Caco-2 (cell line): ENCODE measurements around the gene EPC2. TPM values are rescaled to one million over a fixed set of nuclear protein-coding genes. Genes with fewer than 3 reads are reported as not detected.
"Not testable (repeated sequence)": the region's sequence is repeated elsewhere in the genome, so short reads cannot be mapped to it uniquely, and the experiment has no call there.

ENCODE experiments used
- BruUV-seq: library from RNA; stranded (reverse); fragments of 400-500 nt; replicated peaks from 2 replicates; lab custom pipeline; 2021; lab: Mats Ljungman, UMichigan
- CTCF ChIA-PET: fragments of 300-600 bp; sonication (Branson Sonifier 250); formaldehyde crosslinking; loops from one replicate; lab custom pipeline; 2022; ENCODE audit warnings: antibody characterized with exemption; lab: Charles Lee
- POLR2A ChIA-PET: fragments of 300-600 bp; sonication (Branson Sonifier 250); formaldehyde crosslinking; loops from one replicate; lab custom pipeline; 2022; ENCODE audit warnings: antibody characterized with exemption; lab: Charles Lee
- DNase-seq, 2 experiments: peaks; one replicate each; pipeline versions ENCODE4 v3.0.0 to v3.0.0-alpha.2; 2020 to 2022
- H3K27me3 ChIP-seq: replicated peaks from 2 replicates; pipeline ENCODE4 v1.6.0; 2011; ENCODE audit warnings: low read length; ENCODE audit not compliant: control insufficient read depth, insufficient read depth
- H3K36me3 ChIP-seq: 2 replicates; pipeline ENCODE4 v1.5.1; 2011; ENCODE audit warnings: low read length; ENCODE audit not compliant: control insufficient read depth, insufficient read depth
- H3K4me1 ChIP-seq: fragments of 250-450 bp; sonication (Bioruptor Pico); 2 replicates; pipeline ENCODE4 v1.5.1; 2020; ENCODE audit warnings: mild to moderate bottlenecking
- H3K4me3 ChIP-seq: 2 replicates; pipeline ENCODE4 v1.5.1; 2011; ENCODE audit warnings: low read depth, mild to moderate bottlenecking, control low read depth, low read length
- H3K9me3 ChIP-seq: fragments of 250-450 bp; sonication (Bioruptor Pico); 2 replicates; pipeline ENCODE4 v1.5.1; 2020; ENCODE audit warnings: mild to moderate bottlenecking, moderate library complexity
- H3K27ac Mint-ChIP-seq: one replicate; pipeline ENCODE4 v1.8.0; 2022; ENCODE audit warnings: mixed read lengths; ENCODE audit not compliant: unreplicated experiment
- H3K27me3 Mint-ChIP-seq: one replicate; pipeline ENCODE4 v1.8.0; 2022; ENCODE audit warnings: mixed read lengths; ENCODE audit not compliant: insufficient read depth, unreplicated experiment
- H3K36me3 Mint-ChIP-seq: one replicate; pipeline ENCODE4 v1.8.0; 2022; ENCODE audit warnings: mild to moderate bottlenecking, mixed read lengths; ENCODE audit not compliant: insufficient read depth, unreplicated experiment
- H3K4me1 Mint-ChIP-seq: one replicate; pipeline ENCODE4 v1.8.0; 2022; ENCODE audit warnings: low read depth, mixed read lengths; ENCODE audit not compliant: unreplicated experiment
- H3K4me3 Mint-ChIP-seq: one replicate; pipeline ENCODE4 v1.8.0; 2022; ENCODE audit warnings: mild to moderate bottlenecking, moderate library complexity, mixed read lengths; ENCODE audit not compliant: unreplicated experiment
- H3K9me3 Mint-ChIP-seq: one replicate; pipeline ENCODE4 v1.8.0; 2022; ENCODE audit warnings: mixed read lengths; ENCODE audit not compliant: unreplicated experiment
- intact Hi-C: fragments of 100-400 bp; cut with micrococcal nuclease; formaldehyde crosslinking; loops from one replicate; pipeline ENCODE4 v1.10.0; 2022; ENCODE audit not compliant: unreplicated experiment
- total RNA-seq: library from RNA; stranded (reverse); gene quantifications from 2 replicates; pipeline ENCODE4 v1.2.3, GENCODE V29; 2022
- TF ChIP-seq, protein P1 (sequence below), 2 experiments: fragments of 200-600 bp in 1 of 2; IDR thresholded peaks; 1 replicate in 1 of 2; 2 replicates in 1 of 2; pipeline versions ENCODE4 v1.5.1 to v1.8.0; 2011 to 2022; ENCODE audit warnings: antibody characterized with exemption in 1 of 2, control low read depth in 1 of 2, inconsistent platforms in 1 of 2, low read depth in 1 of 2, low read length in 1 of 2, mild to moderate bottlenecking in 1 of 2, moderate library complexity in 1 of 2; ENCODE audit not compliant: insufficient read depth in 1 of 2, severe bottlenecking in 1 of 2, unreplicated experiment in 1 of 2

The EPC2 gene
- total RNA-seq, 1 experiment from 2014 or later = 32.0 TPM

DNA sequence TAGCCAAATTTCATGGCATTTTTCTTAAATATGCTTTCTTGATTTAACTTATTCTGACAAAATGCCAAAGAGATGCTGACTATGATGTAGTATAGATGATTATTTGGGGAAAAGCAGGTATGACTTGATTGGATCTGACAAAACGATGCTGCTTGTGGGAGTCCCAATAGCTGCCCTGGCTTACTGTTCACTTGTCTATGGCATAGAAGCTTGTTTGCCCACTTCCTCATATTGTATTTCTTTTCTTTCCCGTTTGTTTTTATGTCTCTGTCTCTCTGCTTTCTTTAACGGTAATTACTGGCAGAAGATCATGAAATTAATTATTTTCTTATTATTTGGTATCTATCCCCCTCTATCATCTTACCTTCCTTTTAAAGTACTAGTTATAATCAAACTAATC, 43.0 kb downstream of the EPC2 start:
- ChIA-PET CTCF (no interaction called here), POLR2A (no interaction called here)
- intact Hi-C loops = no loop called here
- no peak for DNase-seq
- no TSS peak for BruUV-seq
- H3K27me3 Mint-ChIP-seq = no peaks in the 10 kb centered on the region
- no peaks in the 10 kb centered on the region for H3K9me3 Mint-ChIP-seq
- H3K27ac Mint-ChIP-seq = no peak overlapping the region
- no peaks in the 10 kb centered on the region for H3K36me3 ChIP-seq
- H3K4me1 Mint-ChIP-seq = no peaks in the 10 kb centered on the region
- no peak overlapping the region for H3K4me3 ChIP-seq
- TF ChIP-seq, protein P1, sequence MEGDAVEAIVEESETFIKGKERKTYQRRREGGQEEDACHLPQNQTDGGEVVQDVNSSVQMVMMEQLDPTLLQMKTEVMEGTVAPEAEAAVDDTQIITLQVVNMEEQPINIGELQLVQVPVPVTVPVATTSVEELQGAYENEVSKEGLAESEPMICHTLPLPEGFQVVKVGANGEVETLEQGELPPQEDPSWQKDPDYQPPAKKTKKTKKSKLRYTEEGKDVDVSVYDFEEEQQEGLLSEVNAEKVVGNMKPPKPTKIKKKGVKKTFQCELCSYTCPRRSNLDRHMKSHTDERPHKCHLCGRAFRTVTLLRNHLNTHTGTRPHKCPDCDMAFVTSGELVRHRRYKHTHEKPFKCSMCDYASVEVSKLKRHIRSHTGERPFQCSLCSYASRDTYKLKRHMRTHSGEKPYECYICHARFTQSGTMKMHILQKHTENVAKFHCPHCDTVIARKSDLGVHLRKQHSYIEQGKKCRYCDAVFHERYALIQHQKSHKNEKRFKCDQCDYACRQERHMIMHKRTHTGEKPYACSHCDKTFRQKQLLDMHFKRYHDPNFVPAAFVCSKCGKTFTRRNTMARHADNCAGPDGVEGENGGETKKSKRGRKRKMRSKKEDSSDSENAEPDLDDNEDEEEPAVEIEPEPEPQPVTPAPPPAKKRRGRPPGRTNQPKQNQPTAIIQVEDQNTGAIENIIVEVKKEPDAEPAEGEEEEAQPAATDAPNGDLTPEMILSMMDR (IDR thresholded peaks at IDR 0.05; ENCODE audit: insufficient read depth in 1 of 2, low read depth in 1 of 2, low read length in 1 of 2, severe bottlenecking in 1 of 2, unreplicated experiment in 1 of 2) = no peak
- H3K4me3 Mint-ChIP-seq = no peak overlapping the region
- H3K36me3 Mint-ChIP-seq = peaks cover 5% of the 10 kb centered on the region
- no peaks in the 10 kb centered on the region for H3K4me1 ChIP-seq
- H3K9me3 ChIP-seq = no peaks in the 10 kb centered on the region
- H3K27me3 ChIP-seq = no peaks in the 10 kb centered on the region

- intact Hi-C loops, POLR2A ChIA-PET: not testable (repeated sequence)
Measured at GRCh38 chr2:148688011-148688410, 43.5 kb downstream of the EPC2 start.

DNA sequence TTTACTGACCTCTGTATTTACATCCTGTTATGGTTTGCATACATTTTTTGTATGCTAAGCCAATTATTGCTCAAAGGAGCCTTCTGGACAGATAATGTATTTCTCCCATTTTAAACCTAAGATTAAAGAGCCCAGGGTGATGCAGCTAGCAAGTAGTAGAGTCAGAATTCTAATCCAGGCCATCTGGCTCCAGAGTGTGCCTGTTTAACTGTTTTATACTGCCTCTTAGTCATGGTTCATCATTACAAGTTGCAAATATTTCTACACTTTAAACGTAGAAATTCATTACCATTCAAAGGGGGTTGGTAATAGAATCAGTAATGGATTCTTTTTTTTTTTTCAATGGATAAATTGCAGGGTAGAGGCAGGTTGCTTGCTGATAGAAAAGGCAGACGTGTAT, 52.4 kb downstream of the EPC2 start:
- no TSS peak for BruUV-seq
- peaks cover 60% of the 10 kb centered on the region for H3K36me3 Mint-ChIP-seq

More at GRCh38 chr2:148688011-148688410, 43.5 kb downstream of the EPC2 start:
- H3K4me1 ChIP-seq, H3K36me3 Mint-ChIP-seq, H3K27me3 ChIP-seq, BruUV-seq, H3K36me3 ChIP-seq, H3K27me3 Mint-ChIP-seq, H3K27ac Mint-ChIP-seq, H3K4me3 Mint-ChIP-seq, H3K4me1 Mint-ChIP-seq, H3K9me3 Mint-ChIP-seq, H3K4me3 ChIP-seq, H3K9me3 ChIP-seq, CTCF ChIA-PET, DNase-seq: not testable (repeated sequence)

More for the DNA sequence above, 52.4 kb downstream of the EPC2 start:
- TF ChIP-seq, protein P1 (IDR thresholded peaks at IDR 0.05; ENCODE audit: insufficient read depth in 1 of 2, low read depth in 1 of 2, low read length in 1 of 2, severe bottlenecking in 1 of 2, unreplicated experiment in 1 of 2) = no peak
- Histone ChIP-seq H3K4me3 (no peak overlapping the region), H3K9me3 (no peaks in the 10 kb centered on the region; the same call in none of the 2 replicates), H3K27me3 (no peaks in the 10 kb centered on the region), H3K36me3 (no peaks in the 10 kb centered on the region), H3K4me1 (no peaks in the 10 kb centered on the region)
- H3K9me3 Mint-ChIP-seq = peaks cover 27% of the 10 kb centered on the region
- intact Hi-C loops = no loop called here
- ChIA-PET POLR2A (no interaction called here), CTCF (no interaction called here)
- H3K27ac Mint-ChIP-seq = no peak overlapping the region
- no peaks in the 10 kb centered on the region for H3K27me3 Mint-ChIP-seq
- DNase-seq = no peak
- no peak overlapping the region for H3K4me3 Mint-ChIP-seq
- H3K4me1 Mint-ChIP-seq = no peaks in the 10 kb centered on the region
